Measurements from ENCODE around the gene CACHD1.

Gene CACHD1

GRCh38 chr1:64550946-64551605, 81.1 kb downstream of the CACHD1 start:
- POLR2A ChIA-PET = no interaction called here
- TF ChIP-seq, protein P1, sequence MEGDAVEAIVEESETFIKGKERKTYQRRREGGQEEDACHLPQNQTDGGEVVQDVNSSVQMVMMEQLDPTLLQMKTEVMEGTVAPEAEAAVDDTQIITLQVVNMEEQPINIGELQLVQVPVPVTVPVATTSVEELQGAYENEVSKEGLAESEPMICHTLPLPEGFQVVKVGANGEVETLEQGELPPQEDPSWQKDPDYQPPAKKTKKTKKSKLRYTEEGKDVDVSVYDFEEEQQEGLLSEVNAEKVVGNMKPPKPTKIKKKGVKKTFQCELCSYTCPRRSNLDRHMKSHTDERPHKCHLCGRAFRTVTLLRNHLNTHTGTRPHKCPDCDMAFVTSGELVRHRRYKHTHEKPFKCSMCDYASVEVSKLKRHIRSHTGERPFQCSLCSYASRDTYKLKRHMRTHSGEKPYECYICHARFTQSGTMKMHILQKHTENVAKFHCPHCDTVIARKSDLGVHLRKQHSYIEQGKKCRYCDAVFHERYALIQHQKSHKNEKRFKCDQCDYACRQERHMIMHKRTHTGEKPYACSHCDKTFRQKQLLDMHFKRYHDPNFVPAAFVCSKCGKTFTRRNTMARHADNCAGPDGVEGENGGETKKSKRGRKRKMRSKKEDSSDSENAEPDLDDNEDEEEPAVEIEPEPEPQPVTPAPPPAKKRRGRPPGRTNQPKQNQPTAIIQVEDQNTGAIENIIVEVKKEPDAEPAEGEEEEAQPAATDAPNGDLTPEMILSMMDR (IDR thresholded peaks at IDR 0.05; ENCODE audit: insufficient read depth, low read length, missing control alignments) = no peak
- DNase-seq (ENCODE audit: low read depth, low spot score) = no peak
- CTCF ChIA-PET = no interaction called here
- H3K4me3 ChIP-seq (ENCODE audit: low read depth, low read length) = no peak overlapping the region

DNA sequence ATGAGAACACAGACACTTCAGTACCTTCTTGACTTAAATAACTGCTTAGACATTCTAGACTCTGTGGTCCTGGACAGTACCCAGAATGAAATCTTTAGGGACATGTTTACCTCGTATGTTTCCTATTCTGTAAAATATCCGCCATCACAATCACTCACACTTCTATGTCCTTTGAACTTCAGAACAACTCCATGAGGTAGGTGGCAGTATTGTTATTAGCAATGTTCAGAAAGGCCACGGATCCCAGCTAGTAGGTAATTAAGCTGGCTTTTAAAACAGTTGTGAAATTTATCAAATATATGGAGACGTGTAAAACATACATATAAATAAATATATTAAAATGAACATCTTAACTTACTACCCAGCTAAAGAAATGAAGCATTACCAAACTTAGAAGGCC, 83.4 kb downstream of the CACHD1 start:
- ChIA-PET CTCF (no interaction called here), POLR2A (no interaction called here)
- no peak for DNase-seq (ENCODE audit: low read depth, low spot score)
- H3K4me3 ChIP-seq (ENCODE audit: low read depth, low read length) = no peak overlapping the region
- TF ChIP-seq, protein P1 (IDR thresholded peaks at IDR 0.05; ENCODE audit: insufficient read depth, low read length, missing control alignments) = no peak

DNA sequence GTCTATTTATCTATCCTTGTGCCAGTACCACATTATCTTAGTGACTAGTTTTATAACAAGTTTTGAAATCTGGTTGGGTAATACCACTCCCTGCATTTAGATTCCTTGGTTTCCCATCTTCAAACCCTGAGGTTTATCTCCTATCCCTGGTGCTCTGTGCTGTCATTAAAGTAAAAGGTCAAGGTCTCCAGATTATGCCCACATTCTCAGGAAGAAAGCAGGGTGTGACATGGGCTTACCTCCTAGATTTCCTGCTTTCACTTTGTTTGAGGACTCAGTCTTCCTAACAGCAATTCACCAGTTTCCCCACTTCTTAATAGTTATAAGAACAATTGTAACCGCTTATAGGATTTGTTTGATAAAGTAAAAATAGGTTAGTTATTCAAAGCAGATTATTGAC, 86.0 kb downstream of the CACHD1 start:
- DNase-seq (ENCODE audit: low read depth, low spot score) = no peak
- ChIA-PET POLR2A (no interaction called here), CTCF (no interaction called here)
- TF ChIP-seq, protein P1 (IDR thresholded peaks at IDR 0.05; ENCODE audit: insufficient read depth, low read length, missing control alignments) = no peak
- H3K4me3 ChIP-seq (ENCODE audit: low read depth, low read length) = no peak overlapping the region

DNA sequence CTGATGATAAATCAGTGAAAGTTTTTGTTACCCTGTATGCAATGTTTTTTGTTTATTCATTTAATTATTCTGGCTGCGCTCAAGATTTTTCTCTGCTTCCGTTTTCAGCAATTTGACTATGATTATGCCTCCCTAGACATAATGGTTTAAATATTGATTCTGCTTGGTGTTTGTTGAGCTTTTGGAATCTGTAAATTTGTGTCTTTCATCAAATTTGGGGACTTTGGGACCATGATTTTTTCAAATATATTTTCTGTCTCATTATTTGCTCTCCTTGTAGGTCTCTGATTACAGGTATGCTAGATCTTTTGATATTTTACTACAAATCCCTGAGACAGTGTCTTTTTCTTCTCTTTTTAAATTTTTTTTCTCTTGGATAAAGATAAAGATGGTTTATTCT, 92.1 kb downstream of the CACHD1 start:
- ChIA-PET CTCF (no interaction called here), POLR2A (no interaction called here)
- no peak overlapping the region for H3K4me3 ChIP-seq (ENCODE audit: low read depth, low read length)
- TF ChIP-seq, protein P1 (IDR thresholded peaks at IDR 0.05; ENCODE audit: insufficient read depth, low read length, missing control alignments) = no peak
- no peak for DNase-seq (ENCODE audit: low read depth, low spot score)

DNA sequence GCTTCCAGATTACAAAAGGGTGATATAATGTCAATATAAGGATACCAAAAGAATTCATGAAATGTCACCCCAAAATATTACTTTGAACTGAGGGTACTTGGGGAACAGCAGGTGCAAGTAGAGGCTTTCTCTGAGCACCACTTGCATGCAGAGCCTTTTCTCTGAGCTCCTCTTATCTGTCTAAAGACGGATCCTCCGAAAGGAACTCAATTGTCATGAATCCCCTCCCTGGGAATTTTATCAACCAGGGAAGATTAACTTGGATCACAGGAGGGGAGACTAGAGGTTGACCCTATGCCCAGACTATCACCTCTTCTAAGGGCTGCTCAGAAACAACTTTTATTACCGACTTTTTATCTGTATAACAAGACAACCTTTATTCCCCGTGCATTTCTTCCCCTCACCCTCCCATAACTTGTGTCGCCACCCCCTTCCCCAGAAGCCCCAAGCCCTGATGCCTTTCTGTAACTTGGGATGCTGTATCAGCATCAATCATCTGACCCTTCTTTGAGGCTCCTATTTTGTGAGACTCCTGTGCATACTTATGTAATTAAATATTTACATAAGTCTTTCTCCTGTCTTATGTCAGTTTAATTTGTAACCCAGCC, 94.1 kb downstream of the CACHD1 start:
- CTCF ChIA-PET = no interaction called here

DNA sequence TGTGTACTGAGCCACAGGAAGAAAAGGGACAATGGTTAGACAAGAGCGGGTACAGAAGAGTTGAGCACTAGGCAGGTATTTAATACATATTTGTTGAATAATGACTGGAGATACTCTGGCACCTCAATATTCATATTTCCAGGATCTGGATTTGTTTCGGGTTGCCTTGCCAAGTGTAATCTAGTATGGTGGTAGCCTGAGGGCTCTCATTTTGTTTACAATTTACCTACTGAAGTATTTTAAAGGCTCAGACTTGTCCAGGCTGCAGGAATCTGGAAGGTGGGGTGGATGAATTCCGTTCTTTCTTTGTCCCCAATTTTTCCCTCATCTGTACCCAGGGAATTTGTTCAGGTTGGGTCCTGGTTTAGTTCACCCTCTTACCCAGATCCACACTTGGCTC, 95.0 kb downstream of the CACHD1 start:
- no peak overlapping the region for H3K4me3 ChIP-seq (ENCODE audit: low read depth, low read length)
- TF ChIP-seq, protein P1 (IDR thresholded peaks at IDR 0.05; ENCODE audit: insufficient read depth, low read length, missing control alignments) = no peak
- no peak for DNase-seq (ENCODE audit: low read depth, low spot score)
- POLR2A ChIA-PET = no interaction called here
- CTCF ChIA-PET = no interaction called here

More for the DNA sequence above, 94.1 kb downstream of the CACHD1 start:
- DNase-seq (ENCODE audit: low read depth, low spot score) = no peak
- POLR2A ChIA-PET = no interaction called here
- TF ChIP-seq, protein P1 (IDR thresholded peaks at IDR 0.05; ENCODE audit: insufficient read depth, low read length, missing control alignments) = no peak
- H3K4me3 ChIP-seq (ENCODE audit: low read depth, low read length) = no peak overlapping the region

Data from AG04449 (cell line).